AG09319 (cell line): ENCODE results near the gene REV3L.
"Not testable (repeated sequence)": the region's sequence is repeated elsewhere in the genome, so short reads cannot be mapped to it uniquely, and the experiment has no call there.

Experiments used
- DNase-seq: peaks from one replicate; pipeline ENCODE4 v3.0.0-alpha.2; 2010; ENCODE audit warnings: low read depth; ENCODE audit errors: extremely low read depth
- CTCF ChIP-seq: IDR thresholded peaks from 2 replicates; pipeline ENCODE4 v1.5.1; 2011; ENCODE audit warnings: low read depth, mild to moderate bottlenecking, inconsistent platforms, low read length, moderate library complexity

REV3L gene

GRCh38 chr6:111481836-111482187 is 1.2 kb downstream of the REV3L start:
- no peak for DNase-seq
- TF ChIP-seq CTCF, result no peak

- no peak for DNase-seq
- no peak for TF ChIP-seq CTCF
Observed at GRCh38 chr6:111480988-111481822, 1.8 kb downstream of the REV3L start.

- peak; percentile 39 for TF ChIP-seq CTCF
- no peak for DNase-seq
Observed at GRCh38 chr6:111478749-111479148, 4.3 kb downstream of the REV3L start.

GRCh38 chr6:111478064-111478476 is 4.9 kb downstream of the REV3L start:
- TF ChIP-seq CTCF, result no peak
- DNase-seq, result no peak

- DNase-seq, result no peak
- no peak for TF ChIP-seq CTCF
Observed at GRCh38 chr6:111477481-111477938, 5.5 kb downstream of the REV3L start.

GRCh38 chr6:111476061-111476460 is 7.0 kb downstream of the REV3L start:
- not testable (repeated sequence) for DNase-seq

GRCh38 chr6:111474771-111475170 is 8.2 kb downstream of the REV3L start:
- no peak for DNase-seq
- TF ChIP-seq CTCF, result no peak

GRCh38 chr6:111474106-111474505 is 8.9 kb downstream of the REV3L start:
- no peak for TF ChIP-seq CTCF

More at GRCh38 chr6:111474106-111474505, 8.9 kb downstream of the REV3L start:
- no peak for DNase-seq
